HG03520 (cell line): ENCODE measurements around the gene TMEM14B.
"Not testable (repeated sequence)": the region's sequence is repeated elsewhere in the genome, so short reads cannot be mapped to it uniquely, and the experiment has no call there.

Experiments used
- ATAC-seq: cut with Tn5 transposase; IDR thresholded peaks from one replicate; pipeline ENCODE4 v1.9.1; 2021; ENCODE audit warnings: mild to moderate bottlenecking, moderate library complexity; ENCODE audit not compliant: unreplicated experiment

The TMEM14B gene

DNA sequence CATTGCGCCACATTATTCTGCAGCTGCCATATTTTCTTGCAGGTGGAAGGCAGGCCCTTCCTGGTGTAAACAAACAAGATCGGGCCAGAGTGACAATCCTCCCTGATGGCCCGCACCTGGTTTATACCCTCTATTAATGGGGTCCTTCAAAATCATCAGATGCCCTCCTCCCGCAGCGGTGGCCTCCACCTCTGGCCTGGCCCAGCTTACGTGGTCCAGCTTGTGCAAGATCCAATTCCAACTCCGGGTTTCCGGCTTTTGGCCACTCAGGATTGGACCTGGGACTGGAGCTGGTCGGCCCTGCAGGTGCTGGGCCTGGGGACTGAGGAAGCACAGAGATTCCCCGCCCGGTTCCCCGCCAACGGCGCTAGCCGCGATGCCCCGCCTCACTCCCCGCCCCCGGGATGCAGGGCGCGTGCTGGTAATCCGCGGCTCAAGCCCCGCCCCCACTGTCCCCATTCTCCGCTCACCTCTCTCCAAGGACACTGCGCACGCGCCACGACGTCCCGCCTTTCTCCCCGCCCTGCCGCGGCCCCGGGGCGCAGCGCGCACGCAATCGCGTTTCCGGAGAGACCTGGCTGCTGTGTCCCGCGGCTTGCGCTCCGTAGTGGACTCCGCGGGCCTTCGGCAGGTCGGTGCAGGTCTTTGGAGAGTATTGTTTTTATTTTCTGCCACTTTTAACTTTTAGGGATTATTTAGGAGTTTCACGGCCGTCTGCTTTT lies at the start of gene TMEM14B:
TSS of gene TMEM14B (plus strand) at position 555 of the 722 bp plus-strand sequence. CDS start 1,441 bp downstream, outside the sequence.
- ATAC-seq: peak; percentile 97

DNA sequence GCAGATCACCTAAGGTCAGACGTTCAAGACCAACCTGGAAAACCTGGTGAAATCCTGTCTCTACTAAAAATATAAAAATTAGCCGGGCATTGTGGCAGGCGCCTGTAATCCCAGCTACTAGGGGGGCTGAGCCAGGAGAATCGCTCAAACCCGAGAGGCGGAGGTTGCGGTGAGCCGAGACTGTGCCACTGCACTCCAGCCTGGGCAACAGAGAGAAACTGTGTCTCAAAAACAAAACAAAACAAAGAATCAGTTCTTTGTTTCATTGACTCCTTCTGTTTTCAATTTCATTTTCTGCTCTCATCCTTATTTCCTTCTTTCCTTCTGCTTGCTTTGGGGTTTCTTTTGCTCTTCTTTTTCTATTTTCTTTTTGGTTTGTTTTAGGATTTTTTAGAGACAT lies 33.6 kb upstream of the TMEM14B start:
- no peak for ATAC-seq

DNA sequence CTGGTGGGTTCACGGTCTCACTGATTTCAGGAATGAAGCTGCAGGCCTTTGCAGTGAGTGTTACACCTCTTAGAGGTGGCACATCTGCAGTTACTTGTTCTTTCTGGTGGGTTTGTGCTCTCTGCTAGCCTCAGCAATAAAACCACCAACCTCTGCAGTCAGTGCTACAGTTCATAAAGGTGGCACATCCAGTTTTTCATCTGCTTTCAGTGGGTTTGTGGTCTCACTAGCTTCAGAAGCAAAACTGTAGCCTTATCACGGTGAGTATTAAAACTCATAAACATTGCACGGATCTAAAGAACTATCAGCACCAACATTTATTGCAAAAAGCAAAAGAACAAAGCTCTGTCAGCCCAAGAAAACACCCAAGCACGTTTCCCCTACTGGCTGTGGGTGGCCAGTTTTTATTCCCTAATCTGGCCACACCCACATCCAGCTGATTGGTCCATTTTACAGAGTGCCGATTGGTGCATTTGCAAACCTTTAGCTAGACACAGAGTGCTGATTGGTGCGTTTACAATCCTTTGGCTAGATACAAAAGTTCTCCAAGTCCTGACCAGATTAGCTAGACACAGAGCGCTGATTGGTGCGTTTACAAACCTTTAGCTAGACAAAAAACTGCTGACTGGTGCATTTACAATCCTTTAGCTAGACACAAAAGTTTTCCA lies 28.2 kb upstream of the TMEM14B start:
- no peak for ATAC-seq

DNA sequence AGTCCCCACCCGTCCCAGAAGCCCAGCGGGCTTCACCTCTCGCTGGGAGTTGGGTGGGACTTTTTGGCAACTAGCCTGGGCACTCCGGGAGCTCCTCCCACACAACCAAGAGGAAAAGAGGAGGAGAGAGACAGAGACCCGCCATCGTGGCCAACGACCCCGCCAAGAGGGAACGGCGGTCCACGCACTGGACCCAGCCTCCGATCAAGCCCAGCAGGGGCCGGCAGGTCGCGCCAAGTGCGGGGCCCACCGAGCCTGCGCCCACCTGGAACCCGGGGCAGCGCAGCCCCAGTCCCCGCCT lies 27.7 kb upstream of the TMEM14B start:
- ATAC-seq: no peak

DNA sequence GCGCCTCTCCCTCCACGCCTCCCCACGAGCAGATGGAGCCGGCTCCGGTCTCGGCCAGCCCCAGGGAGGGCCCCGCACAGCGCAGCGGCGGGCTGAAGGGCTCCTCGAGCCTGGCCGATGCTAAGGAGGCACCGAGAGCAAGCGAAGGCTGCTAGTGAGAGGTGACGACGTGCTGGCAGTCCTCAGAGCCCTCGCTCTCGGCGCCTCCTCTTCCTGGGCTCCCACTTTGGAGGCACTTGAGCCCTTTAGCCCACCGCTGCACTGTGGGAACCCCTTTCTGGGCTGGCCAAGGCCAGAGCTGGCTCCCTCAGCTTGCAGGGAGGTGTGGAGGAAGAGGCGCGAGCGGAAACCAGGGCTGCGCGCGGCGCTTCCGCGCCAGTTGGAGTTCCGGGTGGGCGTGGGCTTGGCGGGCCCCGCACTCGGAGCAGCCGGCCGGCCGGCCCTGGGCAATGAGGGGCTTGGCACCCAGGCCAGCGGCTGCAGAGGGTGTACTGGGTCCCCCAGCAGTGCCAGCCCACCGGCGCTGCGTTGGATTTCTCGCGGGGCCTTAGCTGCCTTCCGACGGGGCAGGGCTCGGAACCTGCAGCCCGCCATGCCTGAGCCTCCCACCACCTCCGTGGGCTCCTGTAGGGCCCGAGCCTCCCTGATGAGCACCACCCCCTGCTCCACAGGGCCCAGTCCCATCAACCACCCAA lies 27.2 kb upstream of the TMEM14B start:
- ATAC-seq: peak; percentile 26

DNA sequence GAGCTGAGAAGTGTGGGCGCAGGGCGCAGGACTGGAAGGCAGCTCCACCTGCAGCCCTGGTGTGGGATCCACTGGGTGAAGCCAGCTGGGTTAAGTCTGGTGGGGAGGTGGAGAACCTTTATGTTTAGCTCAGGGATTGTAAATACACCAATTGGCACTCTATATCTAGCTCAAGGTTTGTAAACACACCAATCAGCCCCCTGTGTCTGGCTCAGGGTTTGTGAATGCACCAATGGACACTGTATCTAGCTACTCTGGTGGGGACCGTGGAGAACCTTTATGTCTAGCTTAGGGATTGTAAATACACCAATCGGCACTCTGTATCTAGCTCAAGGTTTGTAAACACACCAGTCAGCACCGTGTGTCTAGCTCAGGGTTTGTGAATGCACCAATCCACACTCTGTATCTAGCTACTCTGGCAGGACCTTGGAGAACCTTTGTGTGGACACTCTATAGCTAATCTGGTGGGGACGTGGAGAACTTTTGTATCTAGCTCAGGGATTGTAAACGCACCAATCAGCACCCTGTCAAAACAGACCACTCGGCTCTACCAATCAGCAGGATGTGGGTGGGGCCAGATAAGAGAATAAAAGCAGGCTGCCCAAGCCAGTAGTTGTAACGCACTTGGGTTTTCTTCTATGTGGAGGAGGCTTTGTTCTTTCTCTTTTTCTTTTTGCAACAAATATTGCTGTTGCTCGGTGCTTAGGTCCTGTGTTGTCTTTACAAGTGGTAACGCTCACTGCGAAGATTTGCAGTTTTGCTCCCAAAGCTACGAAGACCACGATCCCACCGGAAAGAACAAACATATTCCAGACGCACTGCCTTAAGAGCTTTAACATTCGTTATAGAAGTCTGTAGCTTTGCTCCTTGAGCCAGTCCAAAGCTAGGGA lies 26.4 kb upstream of the TMEM14B start:
- ATAC-seq: not testable (repeated sequence)

DNA sequence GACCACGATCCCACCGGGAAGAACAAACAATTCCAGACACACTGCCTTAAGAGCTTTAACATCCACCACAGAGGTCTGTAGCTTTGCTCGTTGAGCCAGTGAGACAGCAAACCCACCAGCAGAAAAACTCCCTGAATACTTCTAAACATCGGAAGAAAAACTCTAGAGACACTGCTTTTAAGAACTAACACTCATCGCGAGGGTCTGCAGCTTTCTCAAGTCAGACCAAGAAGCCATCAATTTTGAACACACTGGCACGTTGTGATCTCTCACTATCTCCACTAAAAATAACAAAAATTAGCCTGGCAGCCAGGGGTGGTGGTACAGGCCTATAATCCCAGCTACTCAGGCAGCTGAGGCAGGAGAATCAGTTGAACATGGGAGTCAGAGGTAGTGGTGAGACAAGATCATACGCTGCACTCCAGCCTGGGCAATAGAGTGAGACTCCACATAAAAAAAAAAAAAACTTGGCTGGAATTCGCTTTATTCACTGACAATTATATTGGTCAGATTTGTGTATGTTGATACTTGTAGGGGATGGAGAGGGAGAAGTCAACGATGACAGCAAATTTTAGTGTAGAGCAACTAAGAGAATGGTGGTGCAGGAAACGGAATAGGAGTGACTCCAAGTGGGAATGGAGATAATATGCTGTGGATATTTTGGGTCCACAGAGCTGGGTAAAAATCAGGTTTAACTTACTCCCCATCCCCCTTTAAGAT lies 25.6 kb upstream of the TMEM14B start:
- no peak for ATAC-seq

DNA sequence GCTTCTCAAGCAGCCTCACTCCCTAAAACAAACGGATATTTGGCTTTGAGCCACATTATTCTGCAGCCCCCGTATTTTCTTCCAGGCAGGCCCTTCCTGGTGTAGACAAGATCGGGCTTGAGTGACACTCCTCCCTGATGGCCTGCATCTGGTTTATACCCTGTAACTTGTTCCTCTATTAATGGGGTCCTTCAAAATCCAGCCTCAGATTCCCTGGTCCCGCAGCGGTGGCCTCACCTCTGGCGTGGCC lies 25.1 kb upstream of the TMEM14B start:
- ATAC-seq: no peak

DNA sequence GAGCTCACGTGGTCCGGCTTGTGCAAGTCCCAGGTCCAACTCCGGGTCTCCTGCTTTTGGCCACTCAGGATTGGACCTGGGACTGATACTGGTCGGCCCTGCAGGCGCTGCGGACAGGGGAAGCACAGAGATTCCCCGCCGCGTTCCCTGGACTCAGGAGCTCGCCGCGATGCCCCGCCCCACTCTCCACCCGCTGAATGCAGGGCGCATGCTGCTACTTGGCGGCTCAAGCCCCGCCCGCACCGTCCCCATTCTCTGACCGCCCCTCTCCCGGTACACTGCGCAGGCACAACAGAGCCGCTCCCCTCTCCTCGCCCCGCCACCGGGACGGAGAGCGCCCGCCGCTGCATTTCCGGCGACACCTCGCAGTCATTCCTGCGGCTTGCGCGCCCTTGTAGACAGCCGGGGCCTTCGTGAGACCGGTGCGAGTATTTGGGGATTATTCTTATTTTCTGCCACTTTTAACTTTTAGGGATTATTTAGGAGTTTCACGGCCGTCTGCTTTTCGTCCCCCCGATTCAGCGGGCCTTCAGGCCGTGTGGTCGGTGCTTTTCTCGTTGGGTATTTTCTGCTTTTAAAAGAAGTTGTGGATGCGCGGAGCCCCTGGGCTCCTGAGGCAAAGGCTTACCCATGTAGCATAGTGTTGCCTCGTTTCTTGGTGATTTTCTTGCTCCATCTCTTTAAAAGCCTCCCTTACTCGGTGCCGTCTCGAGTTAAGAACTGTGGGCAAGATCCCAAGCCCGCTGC lies 24.6 kb upstream of the TMEM14B start, which contains the start of gene TMEM14C:
TSS of gene TMEM14C (plus strand) at position 251 of the 747 bp plus-strand sequence. CDS start 1,544 bp downstream, outside the sequence.
- peak; percentile 93 for ATAC-seq

DNA sequence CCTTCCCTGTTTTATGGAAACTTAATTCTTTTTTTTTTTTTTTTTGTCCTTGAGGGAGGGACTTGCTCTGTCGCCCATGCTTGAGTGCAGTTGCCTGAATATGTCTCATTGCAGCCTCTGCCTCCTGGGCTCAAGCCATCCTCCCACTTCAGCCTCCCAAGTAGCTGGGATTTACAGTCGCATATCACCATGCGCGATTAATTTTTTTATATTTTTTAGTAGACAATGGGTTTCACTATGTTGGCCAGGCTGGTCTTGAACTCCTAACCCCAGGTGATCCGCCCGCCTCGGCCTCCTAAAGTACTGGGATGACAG lies 24.1 kb upstream of the TMEM14B start:
- no peak for ATAC-seq

DNA sequence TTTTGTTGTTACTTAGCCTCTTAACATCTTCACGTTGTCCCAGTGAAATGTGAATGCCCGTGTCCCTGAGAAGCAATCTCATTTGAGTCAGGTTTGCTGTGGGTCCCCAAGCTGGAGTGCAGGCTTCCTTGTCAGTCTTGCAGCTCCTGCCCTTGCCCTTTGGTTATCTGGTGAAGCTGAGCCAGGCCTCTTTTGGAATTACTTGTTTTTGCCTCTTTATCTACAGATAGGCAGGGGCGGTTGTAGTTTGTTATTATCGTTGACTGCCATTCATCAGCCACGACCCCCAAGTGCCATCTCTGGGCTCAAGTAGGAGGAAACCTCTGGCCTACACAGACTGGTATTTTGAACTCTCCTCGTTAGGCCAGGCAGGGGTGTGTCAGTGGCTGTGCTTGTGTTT lies 22.6 kb upstream of the TMEM14B start:
- no peak for ATAC-seq

DNA sequence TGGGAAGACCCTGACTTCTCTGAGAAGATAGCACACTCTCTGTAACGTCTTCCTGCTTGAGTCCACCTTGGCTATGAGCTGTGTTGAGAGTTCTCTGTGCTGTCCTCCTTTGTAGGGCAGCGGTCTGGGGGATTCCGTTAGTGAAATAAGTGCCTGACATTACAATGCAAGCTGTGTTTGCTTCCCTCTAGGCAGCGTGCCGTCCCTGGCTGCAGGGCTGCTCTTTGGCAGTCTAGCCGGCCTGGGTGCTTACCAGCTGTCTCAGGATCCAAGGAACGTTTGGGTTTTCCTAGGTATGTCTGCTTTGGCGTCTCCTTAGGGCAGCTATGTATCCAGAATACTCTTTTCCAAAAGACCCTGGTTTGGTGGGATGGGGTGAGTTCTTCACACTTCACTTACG lies 21.9 kb upstream of the TMEM14B start:
- no peak for ATAC-seq

DNA sequence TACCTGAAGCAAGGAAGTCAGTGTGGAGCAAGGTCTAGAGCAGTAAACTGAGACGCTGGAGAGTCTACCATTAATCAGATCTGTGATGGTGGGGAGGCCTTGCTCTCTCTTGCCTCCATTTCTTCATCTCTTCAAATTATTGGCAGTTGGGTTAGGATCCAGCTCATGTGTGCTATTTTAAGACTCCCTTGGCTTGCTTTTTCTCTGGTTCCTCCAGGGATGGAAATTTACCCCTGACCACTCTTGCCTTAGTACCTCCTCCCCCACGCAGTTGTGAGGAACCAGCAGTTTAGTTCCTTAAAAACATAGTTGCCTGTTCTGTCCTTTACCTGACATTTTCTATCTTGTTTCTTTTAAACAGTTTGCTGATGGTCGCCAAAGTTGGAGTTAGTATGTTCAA lies 17.4 kb upstream of the TMEM14B start:
- ATAC-seq: no peak

DNA sequence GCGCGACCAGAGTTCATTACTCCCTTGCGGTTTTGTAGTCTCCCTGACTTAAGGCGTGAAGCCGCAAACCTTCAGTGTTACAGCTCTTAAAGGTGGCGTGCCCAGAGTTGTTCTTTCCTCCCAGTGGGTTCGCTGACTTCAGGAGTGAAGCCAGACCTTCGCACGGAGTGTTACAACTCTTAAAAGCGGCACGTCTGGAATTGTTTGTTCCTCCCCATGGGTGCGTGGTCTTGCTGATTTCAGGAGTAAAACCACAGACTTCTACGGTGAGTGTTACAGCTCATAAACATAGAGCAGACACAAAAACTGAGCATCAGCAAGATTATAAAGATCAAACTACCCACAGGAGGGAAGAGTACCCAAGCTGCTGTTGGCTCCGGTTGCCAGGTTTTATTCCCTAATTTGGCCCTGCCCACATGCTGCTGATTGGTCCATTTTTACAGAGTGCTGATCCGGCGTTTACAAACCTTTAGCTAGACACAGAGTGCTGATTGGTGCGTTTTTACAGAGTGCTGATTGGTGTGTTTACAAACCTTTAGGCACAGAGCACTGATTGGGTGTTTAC lies 14.4 kb upstream of the TMEM14B start:
- ATAC-seq: no peak

DNA sequence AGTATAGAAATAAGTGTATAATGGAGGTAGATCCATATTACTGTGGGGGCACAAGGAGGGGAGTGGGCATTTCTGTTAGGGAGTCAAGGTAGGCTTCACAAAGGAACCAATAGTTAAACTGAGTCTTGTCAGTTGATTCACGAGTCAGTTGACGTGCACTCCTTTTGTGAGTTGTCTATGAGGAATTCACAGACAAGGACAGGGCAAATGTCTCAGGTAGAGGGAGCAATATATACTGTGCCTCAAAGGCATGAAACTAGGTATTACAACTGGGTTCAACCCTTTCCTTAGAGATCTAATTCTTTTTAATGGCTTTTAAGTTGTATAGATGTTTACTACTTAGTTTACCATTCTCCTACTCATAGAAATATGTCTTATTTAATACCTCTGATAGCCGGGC lies 13.7 kb upstream of the TMEM14B start:
- ATAC-seq: no peak

DNA sequence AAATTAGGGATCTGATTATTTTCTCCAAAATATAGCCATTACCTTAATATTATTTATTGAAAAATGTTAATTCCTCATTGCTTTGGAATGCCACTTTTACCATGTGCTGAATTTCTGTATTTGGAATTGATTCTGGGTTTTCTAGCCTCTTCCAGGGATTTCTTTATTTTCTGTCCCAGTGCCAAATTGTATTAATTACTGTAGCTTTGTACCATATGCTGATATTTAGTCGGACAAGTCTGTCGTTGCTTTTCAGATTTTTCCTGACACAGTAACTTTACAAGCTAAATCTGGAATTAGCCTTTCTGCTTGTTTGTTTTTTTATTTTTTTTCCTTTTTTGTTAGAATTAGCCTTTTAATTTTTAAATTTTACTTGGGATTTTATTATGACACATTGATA lies 10.9 kb upstream of the TMEM14B start:
- no peak for ATAC-seq

DNA sequence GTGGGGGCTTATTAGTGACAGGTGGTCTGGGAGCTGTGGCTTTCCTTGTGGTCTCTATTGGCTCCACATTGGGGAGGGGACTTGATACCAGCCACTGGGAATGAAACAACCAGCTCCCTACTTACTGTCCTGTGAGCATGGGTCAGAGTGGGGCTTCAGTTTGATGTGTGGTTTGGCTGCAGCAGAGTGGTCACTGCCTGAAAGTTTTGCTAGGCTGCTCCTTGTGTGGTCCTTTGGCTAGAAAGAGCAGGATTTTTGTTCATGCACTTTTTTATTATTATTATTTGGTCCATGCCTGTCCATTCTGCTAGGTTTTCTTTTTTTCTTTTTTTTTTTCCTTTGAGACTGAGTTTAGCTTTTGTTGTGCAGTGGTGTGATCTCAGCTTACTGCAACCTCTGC lies 7.5 kb upstream of the TMEM14B start:
- ATAC-seq: no peak

DNA sequence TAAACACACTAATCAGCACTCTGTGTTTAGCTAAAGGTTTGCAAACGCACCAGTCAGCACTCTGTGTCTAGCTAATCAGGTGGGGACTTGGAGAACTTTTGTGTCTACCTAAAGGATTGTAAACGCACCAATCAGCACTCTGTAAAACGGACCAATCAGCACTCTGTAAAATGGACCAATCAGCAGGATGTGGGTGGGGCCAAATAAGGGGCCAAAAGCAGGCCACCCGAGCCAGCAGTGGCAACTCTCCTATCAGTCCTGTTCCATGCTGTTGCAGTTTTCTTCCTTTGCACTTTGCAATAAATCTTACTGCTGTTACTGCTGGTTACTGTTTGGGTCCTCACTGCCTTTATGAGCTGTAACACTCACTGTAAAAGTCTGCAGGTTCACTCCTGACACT lies 6.0 kb upstream of the TMEM14B start:
- not testable (repeated sequence) for ATAC-seq

DNA sequence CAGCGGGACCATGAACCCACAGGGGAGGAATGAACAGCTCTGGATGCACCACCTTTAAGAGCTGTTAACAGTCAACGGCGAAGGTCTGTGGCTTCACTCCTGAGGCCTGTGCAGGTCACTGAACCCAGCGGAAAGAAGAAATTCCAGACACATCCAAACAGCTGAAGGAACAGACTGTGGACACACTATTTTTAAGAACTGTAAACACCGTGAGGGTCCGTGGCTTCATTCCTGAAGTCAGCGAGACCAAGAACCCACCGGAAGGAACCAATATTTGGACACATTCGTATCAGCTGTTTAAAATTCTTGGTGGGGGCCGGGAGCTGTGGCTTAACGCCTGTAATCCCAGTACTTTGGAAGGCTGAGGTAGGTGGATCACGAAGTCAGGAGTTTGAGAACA lies 5.4 kb upstream of the TMEM14B start:
- no peak for ATAC-seq

DNA sequence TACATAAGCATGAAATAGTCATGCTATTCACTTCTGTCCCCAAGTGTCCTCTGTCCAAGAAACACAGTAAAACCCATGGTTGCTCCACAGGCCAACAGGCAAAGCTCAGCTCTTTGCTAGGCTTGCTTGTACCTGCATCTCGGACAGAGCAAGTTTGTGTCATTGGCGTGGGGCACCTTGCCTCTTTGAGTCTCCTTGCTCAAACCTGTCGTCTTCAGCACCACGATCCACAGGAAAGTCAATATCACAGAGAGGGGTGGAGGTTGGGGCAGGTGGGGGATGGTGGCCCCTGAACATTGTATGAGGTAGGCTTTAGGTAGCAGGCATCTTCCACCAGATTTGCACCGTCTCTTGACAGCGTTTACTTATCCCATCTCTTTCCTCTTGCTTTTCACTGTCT lies 4.1 kb upstream of the TMEM14B start:
- ATAC-seq: no peak
